GM19372 (cell line): Measurements from ENCODE around the gene SKIC8.

Source experiments
- ATAC-seq: cut with Tn5 transposase; IDR thresholded peaks from one replicate; pipeline ENCODE4 v1.9.1; 2021; ENCODE audit warnings: mild to moderate bottlenecking, low read depth, moderate library complexity; ENCODE audit not compliant: unreplicated experiment

The SKIC8 gene

GRCh38 chr15:78233496-78233895 is 65.9 kb downstream of the SKIC8 start:
- no peak for ATAC-seq
